Endometrium (tissue), 2 donors: ENCODE results near the gene WDR70.
"Not testable (repeated sequence)": the region's sequence is repeated elsewhere in the genome, so short reads cannot be mapped to it uniquely, and the experiment has no call there.

Experiments used
- FAIRE-seq: peaks from 2 replicates; lab custom pipeline; 2012; peaks lifted over from hg19 to GRCh38; lab: Jason Lieb, UNC
- donor health status: control.
- donor health status: control.

The WDR70 gene

GRCh38 chr5:37685211-37685610 is 306.1 kb downstream of the WDR70 start:
- no peak for FAIRE-seq

- FAIRE-seq, result no peak
Measured at GRCh38 chr5:37685816-37686215, 306.7 kb downstream of the WDR70 start.

GRCh38 chr5:37688925-37689324 is 309.8 kb downstream of the WDR70 start:
- not testable (repeated sequence) for FAIRE-seq

GRCh38 chr5:37694333-37694732 is 315.2 kb downstream of the WDR70 start:
- FAIRE-seq, result not testable (repeated sequence)

- FAIRE-seq, result no peak
Measured at GRCh38 chr5:37694867-37695266, 315.7 kb downstream of the WDR70 start.

GRCh38 chr5:37695647-37696046 is 316.5 kb downstream of the WDR70 start:
- FAIRE-seq, result no peak

GRCh38 chr5:37696190-37697021 is 317.3 kb downstream of the WDR70 start:
- FAIRE-seq, result no peak

- no peak for FAIRE-seq
Measured at GRCh38 chr5:37701868-37702267, 322.8 kb downstream of the WDR70 start.

GRCh38 chr5:37703841-37704241 is 324.7 kb downstream of the WDR70 start:
- no peak for FAIRE-seq

- no peak for FAIRE-seq
Measured at GRCh38 chr5:37704406-37704805, 325.3 kb downstream of the WDR70 start.

- FAIRE-seq, result no peak
Measured at GRCh38 chr5:37709020-37709419, 329.9 kb downstream of the WDR70 start.

- no peak for FAIRE-seq
Measured at GRCh38 chr5:37710965-37711364, 331.8 kb downstream of the WDR70 start.

GRCh38 chr5:37712750-37713149 is 333.6 kb downstream of the WDR70 start:
- FAIRE-seq, result no peak

- FAIRE-seq, result no peak
Measured at GRCh38 chr5:37714756-37715155, 335.6 kb downstream of the WDR70 start.

- no peak for FAIRE-seq
Measured at GRCh38 chr5:37715361-37715760, 336.2 kb downstream of the WDR70 start.

- no peak for FAIRE-seq
Measured at GRCh38 chr5:37715992-37716391, 336.9 kb downstream of the WDR70 start.

GRCh38 chr5:37716405-37716804 is 337.3 kb downstream of the WDR70 start:
- no peak for FAIRE-seq

- FAIRE-seq, result no peak
Measured at GRCh38 chr5:37717276-37717612, 338.1 kb downstream of the WDR70 start.

- peak; percentile 33 for FAIRE-seq
Measured at GRCh38 chr5:37717613-37718431, 338.7 kb downstream of the WDR70 start.

- FAIRE-seq, result peak; percentile 12
Measured at GRCh38 chr5:37720550-37720952, 341.4 kb downstream of the WDR70 start.

- FAIRE-seq, result no peak
Measured at GRCh38 chr5:37721447-37721871, 342.3 kb downstream of the WDR70 start.

- no peak for FAIRE-seq
Measured at GRCh38 chr5:37722236-37723161, 343.4 kb downstream of the WDR70 start.
